H9 (cell line): ENCODE data around the gene TMEM164. TPM values are rescaled to one million over a fixed set of nuclear protein-coding genes. Genes with fewer than 3 reads are reported as not detected.

Source experiments
- DNase-seq: peaks from one replicate; pipeline ENCODE4 v3.0.0-alpha.2; 2017
- H2AFZ ChIP-seq: one replicate; pipeline ENCODE4 v1.6.1; 2013; ENCODE audit warnings: mild to moderate bottlenecking, low read length, control low read depth, moderate library complexity
- H2AK5ac ChIP-seq: 2 replicates; pipeline ENCODE4 v1.6.1; 2013; ENCODE audit warnings: low read length, control low read depth, mixed read lengths; ENCODE audit not compliant: insufficient read length
- H2BK120ac ChIP-seq: one replicate; pipeline ENCODE4 v1.6.1; 2013; ENCODE audit warnings: low read depth, mild to moderate bottlenecking, low read length, control low read depth, inconsistent platforms; ENCODE audit not compliant: poor library complexity, severe bottlenecking
- H2BK12ac ChIP-seq: 2 replicates; pipeline ENCODE4 v1.6.1; 2013; ENCODE audit warnings: low read length, control low read depth, mixed read lengths, low read depth; ENCODE audit not compliant: insufficient read length
- H2BK15ac ChIP-seq: 2 replicates; pipeline ENCODE4 v1.6.1; 2013; ENCODE audit warnings: low read depth, low read length, control low read depth
- H2BK20ac ChIP-seq: one replicate; pipeline ENCODE4 v1.6.1; 2013; ENCODE audit warnings: low read depth, mild to moderate bottlenecking, low read length, control low read depth, inconsistent platforms; ENCODE audit not compliant: poor library complexity, severe bottlenecking
- H2BK5ac ChIP-seq: 2 replicates; pipeline ENCODE4 v1.6.1; 2013; ENCODE audit warnings: low read length, control low read depth, mixed read lengths; ENCODE audit not compliant: insufficient read length
- H3K14ac ChIP-seq: 2 replicates; pipeline ENCODE4 v1.6.1; 2013; ENCODE audit warnings: low read length, control low read depth; ENCODE audit not compliant: insufficient read depth
- H3K18ac ChIP-seq: 2 replicates; pipeline ENCODE4 v1.6.1; 2013; ENCODE audit warnings: low read depth, mild to moderate bottlenecking, mixed read lengths, low read length, control low read depth; ENCODE audit not compliant: insufficient read length
- H3K23ac ChIP-seq: 2 replicates; pipeline ENCODE4 v1.6.1; 2013; ENCODE audit warnings: low read length, control low read depth, mixed read lengths, low read depth; ENCODE audit not compliant: insufficient read length
- H3K23me2 ChIP-seq: 2 replicates; pipeline ENCODE4 v1.6.1; 2013; ENCODE audit warnings: low read depth, mild to moderate bottlenecking, mixed read lengths, low read length, control low read depth; ENCODE audit not compliant: insufficient read length, poor library complexity, severe bottlenecking
- H3K27ac ChIP-seq: 2 replicates; pipeline ENCODE4 v1.5.1; 2013; ENCODE audit warnings: low read length, control low read depth, mixed read lengths, low read depth; ENCODE audit not compliant: insufficient read length
- H3K27me3 ChIP-seq: 2 replicates; pipeline ENCODE4 v1.6.1; 2013; ENCODE audit warnings: low read length, control low read depth, inconsistent platforms; ENCODE audit not compliant: insufficient read depth
- H3K4ac ChIP-seq: 2 replicates; pipeline ENCODE4 v1.6.1; 2013; ENCODE audit warnings: low read depth, mild to moderate bottlenecking, control low read depth, inconsistent platforms, low read length, moderate library complexity
- H3K4me1 ChIP-seq: 2 replicates; pipeline ENCODE4 v1.6.1; 2013; ENCODE audit warnings: low read length, control low read depth, inconsistent platforms; ENCODE audit not compliant: insufficient read depth
- H3K4me2 ChIP-seq: 2 replicates; pipeline ENCODE4 v1.6.1; 2013; ENCODE audit warnings: low read length, control low read depth, mixed read lengths; ENCODE audit not compliant: insufficient read length, insufficient read depth
- H3K56ac ChIP-seq: 2 replicates; pipeline ENCODE4 v1.6.1; 2013; ENCODE audit warnings: low read depth, mild to moderate bottlenecking, mixed read lengths, low read length, control low read depth; ENCODE audit not compliant: insufficient read length
- H3K79me1 ChIP-seq: 2 replicates; pipeline ENCODE4 v1.6.1; 2013; ENCODE audit warnings: low read depth, mild to moderate bottlenecking, moderate library complexity, low read length, control low read depth, inconsistent platforms; ENCODE audit not compliant: insufficient read depth, poor library complexity, severe bottlenecking
- H3K79me2 ChIP-seq: 2 replicates; pipeline ENCODE4 v1.6.1; 2013; ENCODE audit warnings: low read length, control low read depth, inconsistent platforms; ENCODE audit not compliant: insufficient read depth
- H3K9ac ChIP-seq: 2 replicates; pipeline ENCODE4 v1.6.1; 2013; ENCODE audit warnings: low read length, control low read depth, mixed read lengths; ENCODE audit not compliant: insufficient read length; ENCODE audit errors: extremely low read depth
- H3K9me3 ChIP-seq: one replicate; pipeline ENCODE4 v1.6.1; 2013; ENCODE audit warnings: low read depth, low read length, inconsistent platforms; ENCODE audit not compliant: control insufficient read depth
- H3T11ph ChIP-seq: one replicate; pipeline ENCODE4 v1.6.1; 2013; ENCODE audit warnings: mild to moderate bottlenecking, low read length, control low read depth, inconsistent platforms
- H4K20me1 ChIP-seq: one replicate; pipeline ENCODE4 v1.6.1; 2013; ENCODE audit not compliant: control insufficient read depth, insufficient read length, insufficient read depth
- H4K5ac ChIP-seq: 2 replicates; pipeline ENCODE4 v1.6.1; 2013; ENCODE audit warnings: low read depth, mild to moderate bottlenecking, mixed read lengths, low read length, control low read depth; ENCODE audit not compliant: insufficient read length
- H4K8ac ChIP-seq: replicated peaks from 2 replicates; pipeline ENCODE4 v1.6.1; 2013; ENCODE audit warnings: low read length, control low read depth, mixed read lengths, low read depth; ENCODE audit not compliant: insufficient read length
- H4K91ac ChIP-seq: 2 replicates; pipeline ENCODE4 v1.6.1; 2013; ENCODE audit warnings: low read depth, mild to moderate bottlenecking, moderate library complexity, mixed read lengths, low read length, control low read depth; ENCODE audit not compliant: insufficient read length
- H3K27ac Mint-ChIP-seq, 3 experiments: 2 replicates in 2 of 3; 3 replicates in 1 of 3; pipeline ENCODE4 v1.8.0; 2020 to 2021; ENCODE audit warnings: mixed read lengths in 3 of 3, mild to moderate bottlenecking in 1 of 3, moderate library complexity in 1 of 3
- H3K27me3 Mint-ChIP-seq: 2 replicates; pipeline ENCODE4 v1.8.0; 2021; ENCODE audit warnings: low read depth, mild to moderate bottlenecking, moderate library complexity, mixed read lengths
- H3K36me3 Mint-ChIP-seq, 3 experiments: 2 replicates in 2 of 3; 3 replicates in 1 of 3; pipeline ENCODE4 v1.8.0; 2020 to 2021; ENCODE audit warnings: low read depth in 3 of 3, mixed read lengths in 3 of 3; ENCODE audit not compliant: insufficient read depth in 1 of 3
- H3K4me1 Mint-ChIP-seq, 2 experiments: 2 replicates each; pipeline ENCODE4 v1.8.0; 2020; ENCODE audit warnings: mixed read lengths in 2 of 2
- H3K4me3 Mint-ChIP-seq, 2 experiments: 2 replicates in 1 of 2; 3 replicates in 1 of 2; pipeline ENCODE4 v1.8.0; 2020 to 2021; ENCODE audit warnings: mild to moderate bottlenecking in 2 of 2, mixed read lengths in 2 of 2, moderate library complexity in 1 of 2
- H3K9me3 Mint-ChIP-seq, 2 experiments: 2 replicates in 1 of 2; 3 replicates in 1 of 2; pipeline ENCODE4 v1.8.0; 2020; ENCODE audit warnings: mild to moderate bottlenecking in 2 of 2, mixed read lengths in 2 of 2, moderate library complexity in 1 of 2
- WGBS: extraction: QIAGEN DNeasy Blood & Tissue Kit; methylation state at CpG from one replicate; pipeline ENCODE4 v1.1.7; 2013; ENCODE audit warnings: missing lambda C conversion rate, low lambda C conversion rate, mixed read lengths; ENCODE audit not compliant: insufficient read length; ENCODE audit errors: extremely low coverage; 5-methylcytosine and 5-hydroxymethylcytosine counted together
- total RNA-seq: library from RNA; stranded (reverse); gene quantifications from 2 replicates; pipeline ENCODE4 v1.2.1, GENCODE V29; 2021
- TF ChIP-seq, protein P1 (sequence below): fragments of 200-600 bp; sonication (generic); conservative IDR thresholded peaks from 3 replicates; pipeline ENCODE4 v1.8.0; 2021; ENCODE audit warnings: antibody characterized with exemption, mild to moderate bottlenecking

Gene TMEM164
- total RNA-seq, 1 experiment from 2014 or later: 30.4 TPM

- no peaks in the 10 kb centered on the region; the same call in 1 of the 2 replicates for H3K4me1 ChIP-seq
- H2AK5ac ChIP-seq: no peak overlapping the region
- no peak overlapping the region for H4K91ac ChIP-seq
- no peaks in the 10 kb centered on the region for H3K9me3 Mint-ChIP-seq
- no peak overlapping the region for H3K56ac ChIP-seq
- no peaks in the 10 kb centered on the region for H3K23me2 ChIP-seq
- H2BK20ac ChIP-seq: no peak overlapping the region
- H3K27ac ChIP-seq: no peak overlapping the region
- no peak overlapping the region for H4K5ac ChIP-seq
- no peak overlapping the region for H3K4me3 Mint-ChIP-seq
- no peak overlapping the region for H3K14ac ChIP-seq
- peaks cover 1% of the 10 kb centered on the region; the same call in 1 of the 2 replicates for H3K27me3 Mint-ChIP-seq
- H4K20me1 ChIP-seq: no peaks in the 10 kb centered on the region
- H3K27ac Mint-ChIP-seq: peak overlapping the region; percentile 6 to 21 (median 13); a peak in 2 of 7 replicates
- H2BK15ac ChIP-seq: no peak overlapping the region
- no peak overlapping the region for H2BK5ac ChIP-seq
- WGBS: no CpG with 5 or more reads among the region's 3 CpGs
- H2BK120ac ChIP-seq: no peak overlapping the region
- TF ChIP-seq, protein P1, sequence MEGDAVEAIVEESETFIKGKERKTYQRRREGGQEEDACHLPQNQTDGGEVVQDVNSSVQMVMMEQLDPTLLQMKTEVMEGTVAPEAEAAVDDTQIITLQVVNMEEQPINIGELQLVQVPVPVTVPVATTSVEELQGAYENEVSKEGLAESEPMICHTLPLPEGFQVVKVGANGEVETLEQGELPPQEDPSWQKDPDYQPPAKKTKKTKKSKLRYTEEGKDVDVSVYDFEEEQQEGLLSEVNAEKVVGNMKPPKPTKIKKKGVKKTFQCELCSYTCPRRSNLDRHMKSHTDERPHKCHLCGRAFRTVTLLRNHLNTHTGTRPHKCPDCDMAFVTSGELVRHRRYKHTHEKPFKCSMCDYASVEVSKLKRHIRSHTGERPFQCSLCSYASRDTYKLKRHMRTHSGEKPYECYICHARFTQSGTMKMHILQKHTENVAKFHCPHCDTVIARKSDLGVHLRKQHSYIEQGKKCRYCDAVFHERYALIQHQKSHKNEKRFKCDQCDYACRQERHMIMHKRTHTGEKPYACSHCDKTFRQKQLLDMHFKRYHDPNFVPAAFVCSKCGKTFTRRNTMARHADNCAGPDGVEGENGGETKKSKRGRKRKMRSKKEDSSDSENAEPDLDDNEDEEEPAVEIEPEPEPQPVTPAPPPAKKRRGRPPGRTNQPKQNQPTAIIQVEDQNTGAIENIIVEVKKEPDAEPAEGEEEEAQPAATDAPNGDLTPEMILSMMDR: no peak
- no peak overlapping the region for H2AFZ ChIP-seq
- H3K36me3 Mint-ChIP-seq: no peaks in the 10 kb centered on the region
- H3K79me1 ChIP-seq: no peaks in the 10 kb centered on the region
- H3K79me2 ChIP-seq: no peaks in the 10 kb centered on the region
- H3K23ac ChIP-seq: no peak overlapping the region
- no peaks in the 10 kb centered on the region for H3K9me3 ChIP-seq
- no peak overlapping the region for H3K4ac ChIP-seq
- H3K27me3 ChIP-seq: no peaks in the 10 kb centered on the region
- no peak overlapping the region for H3K9ac ChIP-seq
- H2BK12ac ChIP-seq: no peak overlapping the region
- DNase-seq: no peak
- no peak overlapping the region for H3T11ph ChIP-seq
- no peak overlapping the region for H4K8ac ChIP-seq
- H3K4me1 Mint-ChIP-seq: peaks cover 46 to 54% of the 10 kb centered on the region in 2 experiments
- no peak overlapping the region for H3K18ac ChIP-seq
- no peak overlapping the region for H3K4me2 ChIP-seq
These were observed 42.5 kb downstream of the TMEM164 start for GRCh38 chrX:110045421-110045820.
